NCI-H526 treated with DMSO at 0.1 percent for 48 hours (cell line): ENCODE data around the gene AMMECR1.

Source experiments
- DNase-seq: peaks from one replicate; lab custom pipeline; 2025; lab: John Stamatoyannopoulos, UW

Gene AMMECR1

GRCh38 chrX:110211340-110211739 lies 106.5 kb downstream of the AMMECR1 start:
- no peak for DNase-seq

DNA sequence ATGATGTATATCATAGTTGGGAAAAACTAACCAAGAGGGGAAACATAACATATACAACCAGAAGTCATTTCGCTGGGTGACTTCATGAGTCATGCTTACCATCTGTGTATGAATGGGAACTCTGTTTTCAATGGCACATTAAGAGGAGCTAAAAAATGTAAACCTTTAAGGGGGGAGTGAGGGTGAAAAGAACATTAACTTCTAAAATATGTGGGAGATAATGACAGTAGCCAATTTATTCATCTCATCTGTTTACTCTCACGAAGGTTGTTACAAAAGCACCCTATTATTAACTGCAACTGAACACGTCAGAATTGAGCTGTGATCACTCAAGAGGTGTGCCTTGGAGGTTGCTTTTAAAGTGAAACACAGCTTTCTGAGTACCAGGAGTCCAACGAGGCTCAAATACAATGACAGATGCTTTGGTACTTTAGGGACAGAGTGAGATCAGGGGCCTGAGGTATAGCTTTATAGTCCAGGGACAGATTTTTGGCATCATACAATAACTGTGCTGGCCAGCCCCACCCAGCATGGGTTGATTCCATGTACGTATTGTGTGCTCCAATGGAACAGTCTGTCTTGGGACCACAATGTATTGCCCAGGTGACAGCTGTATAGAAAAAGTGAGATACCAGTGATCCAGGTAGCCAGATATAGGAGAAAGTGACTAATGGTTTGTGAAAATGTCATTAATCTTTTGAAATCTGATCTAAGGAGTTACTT lies 107.3 kb downstream of the AMMECR1 start:
- DNase-seq = no peak

- no peak for DNase-seq
These were observed 109.8 kb downstream of the AMMECR1 start for GRCh38 chrX:110208092-110208491.

- no peak for DNase-seq
These were observed 112.9 kb downstream of the AMMECR1 start for GRCh38 chrX:110204986-110205385.

- DNase-seq = no peak
These were observed 116.1 kb downstream of the AMMECR1 start for GRCh38 chrX:110201799-110202198.

DNA sequence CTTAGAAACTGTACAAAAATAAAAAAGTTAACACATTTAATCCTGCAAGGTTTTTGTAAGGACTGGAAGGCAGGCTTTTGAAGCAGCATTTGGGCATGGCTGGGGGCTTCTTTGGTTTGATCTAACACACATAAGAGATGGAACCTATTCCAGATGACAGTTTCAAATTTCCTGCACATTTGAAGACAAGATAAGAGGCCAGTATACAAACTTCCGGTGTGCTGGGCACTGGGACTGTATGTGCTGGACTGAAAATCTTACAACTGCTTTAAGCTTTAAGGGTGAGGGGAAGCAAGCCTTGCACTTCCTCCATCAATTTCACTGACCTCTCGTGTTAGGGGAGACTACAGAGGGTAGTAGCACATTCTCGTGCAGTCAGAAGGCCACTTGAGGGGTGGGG lies 122.9 kb downstream of the AMMECR1 start:
- DNase-seq = no peak

DNA sequence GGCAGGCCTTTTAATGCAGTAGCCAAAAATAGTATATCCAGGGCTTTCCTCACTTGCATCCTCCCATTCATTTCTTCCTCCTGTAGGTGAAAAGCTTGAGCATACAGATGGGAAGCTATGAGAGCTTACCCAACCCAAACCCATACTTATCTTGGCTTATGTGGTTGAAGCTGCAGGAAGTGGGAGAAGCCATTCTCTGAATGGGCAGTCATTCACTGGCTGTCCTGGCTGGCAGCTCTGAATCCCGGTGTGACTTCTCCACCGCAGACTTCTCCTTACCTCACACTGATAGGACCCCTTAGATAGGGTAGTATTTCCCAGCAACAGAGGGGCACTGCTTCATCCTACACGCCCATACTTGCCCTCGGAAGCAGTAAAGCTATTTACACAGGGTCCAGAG lies 125.4 kb downstream of the AMMECR1 start:
- DNase-seq = no peak

- DNase-seq = no peak
These were observed 129.0 kb downstream of the AMMECR1 start for GRCh38 chrX:110188701-110189558.

GRCh38 chrX:110183314-110183713 lies 134.6 kb downstream of the AMMECR1 start:
- DNase-seq = no peak

- DNase-seq = no peak
These were observed 135.0 kb downstream of the AMMECR1 start for GRCh38 chrX:110182865-110183264.

GRCh38 chrX:110182362-110182761 lies 135.5 kb downstream of the AMMECR1 start:
- no peak for DNase-seq

GRCh38 chrX:110181459-110182137 lies 136.3 kb downstream of the AMMECR1 start:
- no peak for DNase-seq

DNA sequence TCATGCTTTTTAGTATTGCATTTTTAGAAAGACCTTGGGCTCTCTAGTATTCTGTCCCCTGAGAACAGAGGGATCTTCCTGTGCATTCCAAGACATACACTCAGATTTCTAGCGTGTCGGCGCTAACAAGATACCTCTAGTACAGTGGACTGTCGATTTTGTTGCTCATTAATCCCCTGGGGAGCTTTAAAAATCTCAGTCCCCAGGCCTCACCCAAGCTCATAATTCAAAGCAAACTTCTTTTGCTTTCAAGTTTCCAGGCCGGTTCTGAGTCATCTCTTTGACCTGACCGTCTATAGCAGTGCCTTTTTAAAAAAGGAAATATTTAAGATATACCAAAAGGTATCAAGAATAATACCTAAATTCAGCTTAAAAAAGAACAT lies 137.0 kb downstream of the AMMECR1 start:
- DNase-seq = no peak

- DNase-seq = no peak
These were observed 137.5 kb downstream of the AMMECR1 start for GRCh38 chrX:110180176-110180927.

- DNase-seq = no peak
These were observed 139.6 kb downstream of the AMMECR1 start for GRCh38 chrX:110178179-110178865.

DNA sequence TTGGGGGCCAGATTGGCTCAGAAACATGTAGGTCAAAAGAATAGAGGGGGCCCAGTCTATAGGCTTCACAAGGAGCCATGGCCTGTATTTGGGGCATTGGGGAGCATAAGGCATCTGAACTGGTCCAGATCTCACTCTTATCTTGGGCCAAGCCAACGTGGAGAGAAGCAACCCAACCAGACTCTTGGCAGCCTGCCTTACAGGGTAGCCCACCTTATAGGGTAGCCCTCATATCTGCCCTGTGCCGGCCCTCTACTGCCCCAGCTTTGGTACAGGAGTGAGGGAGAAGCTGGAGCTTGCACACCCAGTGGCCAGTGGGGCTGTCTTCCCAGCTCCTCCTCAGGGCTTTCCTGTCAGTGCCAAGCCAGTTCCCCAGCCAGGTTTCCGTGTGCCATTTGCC lies 142.2 kb downstream of the AMMECR1 start:
- DNase-seq = no peak

DNA sequence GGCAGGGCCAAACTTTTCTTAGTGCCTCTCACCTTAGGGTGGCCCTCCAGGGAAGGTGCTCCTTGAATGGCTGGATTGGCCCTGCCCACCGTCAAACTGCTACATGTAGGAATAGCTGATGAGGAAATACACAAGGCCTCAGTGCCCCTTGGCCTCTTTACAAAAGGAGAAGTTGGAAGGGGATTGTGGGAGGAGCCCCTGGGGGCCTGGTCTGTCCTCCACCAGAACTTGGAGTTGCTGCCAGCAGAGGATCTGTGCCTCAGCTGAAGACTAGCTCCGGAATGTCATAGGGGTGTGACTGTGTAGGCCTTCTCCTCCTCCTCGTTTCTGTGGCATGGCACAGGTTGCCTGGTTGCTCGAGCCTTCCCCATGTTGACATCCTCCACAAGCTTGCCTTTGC lies 142.7 kb downstream of the AMMECR1 start:
- DNase-seq = no peak

DNA sequence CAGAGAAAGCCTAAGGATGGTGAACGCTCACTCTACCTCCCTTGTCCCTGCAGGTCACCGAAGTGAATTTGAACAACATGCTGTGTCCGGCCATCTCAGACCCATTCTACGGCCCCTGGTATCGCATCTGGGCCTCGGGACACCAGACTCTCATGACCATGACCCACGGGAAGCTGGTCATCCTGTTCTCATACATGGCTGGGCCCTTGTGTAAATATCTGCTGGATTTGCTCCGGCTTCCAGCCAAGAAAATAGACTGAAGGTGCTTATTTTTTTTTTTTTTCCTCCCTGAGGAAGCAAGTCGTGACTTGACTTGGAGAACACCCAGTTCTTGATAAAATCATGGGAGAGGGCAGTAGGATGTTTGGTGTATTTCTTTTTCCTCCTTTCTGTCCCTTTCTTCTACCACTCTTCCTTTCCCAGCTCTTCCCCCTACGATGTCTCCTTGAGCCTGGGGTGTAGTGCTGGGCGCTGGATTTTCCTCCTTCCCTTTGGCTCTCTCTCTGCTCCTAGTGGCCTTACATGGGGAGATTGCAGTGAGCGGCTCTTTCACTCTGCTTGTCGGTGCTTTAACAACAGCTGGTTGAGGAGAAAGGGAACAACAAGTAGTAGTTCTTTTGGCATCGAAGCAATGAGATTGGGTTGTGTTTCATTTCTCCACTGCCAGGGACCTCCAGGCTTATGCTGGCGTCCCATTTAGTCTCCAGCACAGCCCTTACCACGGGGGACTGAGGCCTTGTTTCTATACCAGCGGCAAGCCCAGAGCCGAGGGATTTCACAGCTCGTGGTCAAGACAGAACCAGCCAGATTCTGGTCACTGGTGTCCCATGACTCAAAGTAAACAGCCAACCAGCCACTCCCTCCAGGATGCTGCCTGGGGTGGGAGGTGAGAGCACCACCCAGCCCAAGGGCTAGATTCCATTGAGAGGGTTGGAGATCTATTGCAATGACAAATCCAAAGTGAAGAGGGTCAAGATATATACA lies 144.4 kb downstream of the AMMECR1 start:
- DNase-seq = no peak

DNA sequence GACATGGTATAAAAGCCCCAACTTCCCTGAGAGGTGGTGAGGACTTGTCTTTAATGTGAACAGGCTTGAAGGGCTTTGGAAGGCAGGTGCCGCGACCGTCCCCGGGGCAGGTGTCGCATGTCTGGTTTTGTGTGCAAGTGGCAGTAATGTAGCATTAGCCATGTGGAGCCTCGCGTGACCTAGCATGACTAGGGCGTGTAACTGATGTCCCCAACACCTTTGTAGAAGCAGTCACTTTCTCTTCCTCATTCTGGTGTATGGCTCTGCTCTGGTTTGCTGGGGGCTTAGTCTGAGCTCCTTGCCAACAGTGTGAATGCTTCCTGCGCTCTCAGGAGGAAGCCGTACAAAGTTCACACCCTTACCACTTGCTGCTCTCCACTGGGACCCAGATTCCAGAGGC lies 145.7 kb downstream of the AMMECR1 start:
- no peak for DNase-seq

DNA sequence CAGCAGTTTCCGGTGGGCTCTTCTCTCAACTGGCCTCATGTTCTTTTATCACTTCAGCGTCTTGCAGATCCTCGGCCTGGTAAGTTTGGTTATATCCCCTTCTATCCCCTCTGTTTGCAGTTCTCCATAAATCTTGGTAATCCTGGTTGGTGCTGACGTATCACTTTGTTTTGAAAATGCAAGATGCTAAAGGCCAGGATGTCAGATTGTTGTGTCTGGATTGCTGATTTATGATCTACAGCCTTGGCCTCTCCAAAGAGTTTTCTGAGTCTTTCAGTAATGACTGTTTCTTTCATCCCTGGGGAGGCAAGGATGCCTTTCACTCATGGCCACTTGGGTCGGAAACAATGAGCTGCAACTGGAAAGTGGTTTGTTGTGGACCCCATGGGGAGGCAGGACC lies 146.4 kb downstream of the AMMECR1 start:
- no peak for DNase-seq
